HG03135 (cell line): ENCODE results near the gene SAXO1.
"Not testable (repeated sequence)": the region's sequence is repeated elsewhere in the genome, so short reads cannot be mapped to it uniquely, and the experiment has no call there.

Experiments
- ATAC-seq: cut with Tn5 transposase; IDR thresholded peaks from one replicate; pipeline ENCODE4 v1.9.1; 2021; ENCODE audit warnings: mild to moderate bottlenecking, moderate library complexity; ENCODE audit not compliant: unreplicated experiment

SAXO1 gene

GRCh38 chr9:18999173-18999785 is 33.7 kb downstream of the SAXO1 start:
- no peak for ATAC-seq

GRCh38 chr9:18997151-18997550 is 35.9 kb downstream of the SAXO1 start:
- no peak for ATAC-seq

- no peak for ATAC-seq
These were observed 36.8 kb downstream of the SAXO1 start for GRCh38 chr9:18996211-18996610.

- ATAC-seq, result no peak
These were observed 38.6 kb downstream of the SAXO1 start for GRCh38 chr9:18994263-18994916.

- ATAC-seq, result not testable (repeated sequence)
These were observed 41.8 kb downstream of the SAXO1 start for GRCh38 chr9:18991197-18991596.

- no peak for ATAC-seq
These were observed 42.5 kb downstream of the SAXO1 start for GRCh38 chr9:18990494-18990893.

GRCh38 chr9:18989865-18990264 is 43.1 kb downstream of the SAXO1 start:
- no peak for ATAC-seq

- ATAC-seq, result no peak
These were observed 43.9 kb downstream of the SAXO1 start for GRCh38 chr9:18989097-18989496.

- ATAC-seq, result no peak
These were observed 45.0 kb downstream of the SAXO1 start for GRCh38 chr9:18988003-18988402.

- no peak for ATAC-seq
These were observed 47.0 kb downstream of the SAXO1 start for GRCh38 chr9:18985996-18986395.

- ATAC-seq, result no peak
These were observed 47.5 kb downstream of the SAXO1 start for GRCh38 chr9:18985464-18985951.

- no peak for ATAC-seq
These were observed 50.8 kb downstream of the SAXO1 start for GRCh38 chr9:18982262-18982620.

GRCh38 chr9:18981476-18982261 is 51.3 kb downstream of the SAXO1 start:
- no peak for ATAC-seq

- ATAC-seq, result no peak
These were observed 52.8 kb downstream of the SAXO1 start for GRCh38 chr9:18980189-18980588.

GRCh38 chr9:18979367-18979766 is 53.6 kb downstream of the SAXO1 start:
- no peak for ATAC-seq

- ATAC-seq, result no peak
These were observed 54.8 kb downstream of the SAXO1 start for GRCh38 chr9:18978188-18978587.

GRCh38 chr9:18976709-18977531 is 56.1 kb downstream of the SAXO1 start:
- ATAC-seq, result no peak

- no peak for ATAC-seq
These were observed 56.7 kb downstream of the SAXO1 start for GRCh38 chr9:18976221-18976708.

GRCh38 chr9:18973348-18973747 is 59.7 kb downstream of the SAXO1 start:
- no peak for ATAC-seq

- ATAC-seq, result no peak
These were observed 60.3 kb downstream of the SAXO1 start for GRCh38 chr9:18972675-18973074.

- ATAC-seq, result no peak
These were observed 61.1 kb downstream of the SAXO1 start for GRCh38 chr9:18971909-18972308.
